SK-N-SH treated with all-trans-retinoic acid at 6 μM for 48 hours (cell line): ENCODE results near the gene SDHB.

ENCODE experiments used
- ARNTL ChIP-seq: fragments of 450-650 bp; formaldehyde crosslinking; IDR thresholded peaks from 2 replicates; pipeline ENCODE4 v1.5.0; 2020; ENCODE audit warnings: low read depth, mild to moderate bottlenecking, moderate library complexity, borderline replicate concordance
- BACH2 ChIP-seq: fragments of 250-450 bp; sonication (Bioruptor Pico); IDR thresholded peaks from 2 replicates; pipeline ENCODE4 v1.9.0; 2021; ENCODE audit warnings: mild to moderate bottlenecking, borderline replicate concordance
- ISL1 ChIP-seq: fragments of 250-450 bp; sonication (Bioruptor Pico); IDR thresholded peaks from 2 replicates; pipeline ENCODE4 v2.1.2; 2022; ENCODE audit warnings: mild to moderate bottlenecking, moderate library complexity
- OSR1 ChIP-seq: fragments of 250-450 bp; sonication (Bioruptor Pico); IDR thresholded peaks from 2 replicates; pipeline ENCODE4 v1.8.0; 2022; ENCODE audit warnings: moderate library complexity, mild to moderate bottlenecking, inconsistent platforms
- PATZ1 ChIP-seq: fragments of 250-450 bp; sonication (Bioruptor Pico); IDR thresholded peaks from 2 replicates; pipeline ENCODE4 v1.8.0; 2020; ENCODE audit warnings: mild to moderate bottlenecking, moderate library complexity, borderline replicate concordance
- POU6F1 ChIP-seq: fragments of 250-450 bp; sonication (Bioruptor Pico); IDR thresholded peaks from 2 replicates; pipeline ENCODE4 v1.8.0; 2021; ENCODE audit warnings: low read depth, mild to moderate bottlenecking, moderate library complexity, borderline replicate concordance
- PPARA ChIP-seq: fragments of 250-450 bp; sonication (Bioruptor Pico); IDR thresholded peaks from 2 replicates; pipeline ENCODE4 v1.5.0; 2020; ENCODE audit warnings: mild to moderate bottlenecking, borderline replicate concordance
- SNAI2 ChIP-seq: fragments of 250-450 bp; sonication (Bioruptor Pico); IDR thresholded peaks from 2 replicates; pipeline ENCODE4 v1.5.0; 2020; ENCODE audit warnings: mild to moderate bottlenecking, moderate library complexity
- TOX ChIP-seq: fragments of 250-450 bp; sonication (Bioruptor Pico); IDR thresholded peaks from 2 replicates; pipeline ENCODE4 v1.8.0; 2021; ENCODE audit warnings: mild to moderate bottlenecking, moderate library complexity, borderline replicate concordance
- ZFP3 ChIP-seq: fragments of 250-450 bp; sonication (Bioruptor Pico); IDR thresholded peaks from 2 replicates; pipeline ENCODE4 v1.5.0; 2020; ENCODE audit warnings: mild to moderate bottlenecking, moderate library complexity

- TF ChIP-seq PATZ1 = no peak
- TF ChIP-seq ISL1 = no peak
- no peak for TF ChIP-seq BACH2 (CRISPR knock-in tag)
- no peak for TF ChIP-seq SNAI2
- no peak for TF ChIP-seq OSR1 (CRISPR knock-in tag)
- no peak for TF ChIP-seq POU6F1 (CRISPR knock-in tag)
- TF ChIP-seq ZFP3 (CRISPR knock-in tag) = no peak
- no peak for TF ChIP-seq TOX (CRISPR knock-in tag)
- TF ChIP-seq ARNTL (CRISPR knock-in tag) = no peak
- no peak for TF ChIP-seq PPARA (CRISPR knock-in tag)
Measured at GRCh38 chr1:17032741-17033140, 21.1 kb downstream of the SDHB start.
